Panc1 (cell line): Measurements from ENCODE around the gene GCKR. TPM values are rescaled to one million over a fixed set of nuclear protein-coding genes. Genes with fewer than 3 reads are reported as not detected.

Source experiments
- ATAC-seq: fragments of 200-7000 bp; cut with Tn5 transposase; 2 replicates; pipeline ENCODE4 v1.9.1; 2020; ENCODE audit warnings: mild to moderate bottlenecking, moderate library complexity
- BruUV-seq: library from RNA; stranded (reverse); fragments of 400-500 nt; replicated peaks from 2 replicates; lab custom pipeline; 2021; lab: Mats Ljungman, UMichigan
- CTCF ChIA-PET: fragments of 300-600 bp; sonication (Branson Sonifier 250); formaldehyde crosslinking; loops from one replicate; lab custom pipeline; 2022; ENCODE audit warnings: antibody characterized with exemption; lab: Charles Lee
- POLR2A ChIA-PET: fragments of 300-600 bp; sonication (Branson Sonifier 250); formaldehyde crosslinking; loops from one replicate; lab custom pipeline; 2022; ENCODE audit warnings: antibody characterized with exemption; lab: Charles Lee
- DNase-seq: peaks from one replicate; pipeline ENCODE4 v3.0.0-alpha.2; 2010; ENCODE audit warnings: low read depth, low spot score
- H3K27ac ChIP-seq: 2 replicates; pipeline ENCODE4 v1.5.1; 2011; ENCODE audit warnings: mild to moderate bottlenecking, low read length, inconsistent platforms
- H3K27me3 ChIP-seq: fragments of 200-500 bp; sonication (Bioruptor generic); 2 replicates; pipeline ENCODE4 v1.6.0; 2014; ENCODE audit warnings: low read length, inconsistent platforms; ENCODE audit not compliant: control insufficient read depth, insufficient read depth
- H3K36me3 ChIP-seq: fragments of 200-500 bp; sonication (Bioruptor generic); 2 replicates; pipeline ENCODE4 v1.5.1; 2014; ENCODE audit warnings: inconsistent platforms, mild to moderate bottlenecking, low read length, moderate library complexity; ENCODE audit not compliant: control insufficient read depth, insufficient read depth
- H3K4me1 ChIP-seq: 2 replicates; pipeline ENCODE4 v1.5.1; 2011; ENCODE audit warnings: inconsistent platforms, mild to moderate bottlenecking, low read length, moderate library complexity; ENCODE audit not compliant: control insufficient read depth, insufficient read depth
- H3K4me3 ChIP-seq, 2 experiments: 2 replicates each; pipeline ENCODE4 v1.5.1; 2011 to 2012; ENCODE audit warnings: low read depth in 2 of 2, low read length in 2 of 2, mild to moderate bottlenecking in 2 of 2, inconsistent platforms in 1 of 2, moderate library complexity in 1 of 2
- H3K9me3 ChIP-seq: fragments of 200-500 bp; sonication (Bioruptor generic); 2 replicates; pipeline ENCODE4 v1.5.1; 2014; ENCODE audit warnings: low read depth, mild to moderate bottlenecking, inconsistent platforms, low read length, moderate library complexity; ENCODE audit not compliant: control insufficient read depth, insufficient read depth
- CTCF ChIP-seq: fragments of 450-650 bp; IDR thresholded peaks from 2 replicates; pipeline ENCODE4 v1.5.1; 2017; ENCODE audit warnings: mild to moderate bottlenecking
- POLR2AphosphoS5 ChIP-seq: IDR thresholded peaks from 2 replicates; pipeline ENCODE4 v1.6.1; 2012; ENCODE audit warnings: mild to moderate bottlenecking, low read depth, low read length, moderate library complexity
- SIN3A ChIP-seq: IDR thresholded peaks from 2 replicates; pipeline ENCODE4 v1.6.1; 2012; ENCODE audit warnings: low read depth, mild to moderate bottlenecking, low read length, moderate library complexity, borderline replicate concordance; ENCODE audit not compliant: insufficient read depth
- TCF7L2 ChIP-seq: IDR thresholded peaks from 2 replicates; pipeline ENCODE4 v1.6.1; 2011; ENCODE audit warnings: mild to moderate bottlenecking, low read depth, low read length, inconsistent platforms
- in situ Hi-C: cut with HindIII; loops from 2 replicates; pipeline ENCODE4 v1.10.0; 2016; ENCODE audit warnings: low sequenced_read_pairs, low pct_unique_long_range_greater_than_20kb
- intact Hi-C: fragments of 100-400 bp; cut with micrococcal nuclease; formaldehyde crosslinking; loops from one replicate; pipeline ENCODE4 v1.10.0; 2022; ENCODE audit not compliant: unreplicated experiment
- total RNA-seq: library from RNA; stranded (reverse); gene quantifications from one replicate; pipeline ENCODE4 v1.2.1, GENCODE V29; 2021; ENCODE audit not compliant: unreplicated experiment
- TF ChIP-seq, protein P1 (sequence below), 2 experiments: IDR thresholded peaks; 2 replicates each; pipeline ENCODE4 v1.6.1; 2011 to 2012; ENCODE audit warnings: low read depth in 2 of 2, control low read depth in 1 of 2, low read length in 1 of 2, mild to moderate bottlenecking in 1 of 2, moderate library complexity in 1 of 2; ENCODE audit not compliant: insufficient read depth in 1 of 2

The GCKR gene
- total RNA-seq, 1 experiment from 2014 or later, result 0.33 TPM

DNA sequence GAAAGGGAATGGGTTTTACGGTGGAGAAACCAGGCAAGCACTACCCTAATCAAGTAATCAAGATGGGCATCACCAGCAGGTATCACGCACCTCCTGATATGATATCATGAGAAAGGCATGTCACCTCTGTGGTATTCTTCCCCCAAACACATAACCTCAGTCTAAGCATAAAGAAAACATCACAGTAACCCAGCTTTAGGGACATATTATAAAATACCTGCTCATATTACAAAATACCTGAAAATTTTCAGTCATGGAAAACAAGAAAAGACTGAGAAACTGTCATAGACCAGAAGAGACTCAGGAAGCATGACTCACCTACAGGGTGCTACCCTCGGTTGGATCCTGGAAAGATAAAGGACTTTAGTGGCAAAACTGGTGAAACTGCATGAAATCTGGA lies 30.5 kb downstream of the GCKR start:
- in situ Hi-C loops, result no loop called here
- intact Hi-C loops, result no loop called here
- TF ChIP-seq, protein P1, sequence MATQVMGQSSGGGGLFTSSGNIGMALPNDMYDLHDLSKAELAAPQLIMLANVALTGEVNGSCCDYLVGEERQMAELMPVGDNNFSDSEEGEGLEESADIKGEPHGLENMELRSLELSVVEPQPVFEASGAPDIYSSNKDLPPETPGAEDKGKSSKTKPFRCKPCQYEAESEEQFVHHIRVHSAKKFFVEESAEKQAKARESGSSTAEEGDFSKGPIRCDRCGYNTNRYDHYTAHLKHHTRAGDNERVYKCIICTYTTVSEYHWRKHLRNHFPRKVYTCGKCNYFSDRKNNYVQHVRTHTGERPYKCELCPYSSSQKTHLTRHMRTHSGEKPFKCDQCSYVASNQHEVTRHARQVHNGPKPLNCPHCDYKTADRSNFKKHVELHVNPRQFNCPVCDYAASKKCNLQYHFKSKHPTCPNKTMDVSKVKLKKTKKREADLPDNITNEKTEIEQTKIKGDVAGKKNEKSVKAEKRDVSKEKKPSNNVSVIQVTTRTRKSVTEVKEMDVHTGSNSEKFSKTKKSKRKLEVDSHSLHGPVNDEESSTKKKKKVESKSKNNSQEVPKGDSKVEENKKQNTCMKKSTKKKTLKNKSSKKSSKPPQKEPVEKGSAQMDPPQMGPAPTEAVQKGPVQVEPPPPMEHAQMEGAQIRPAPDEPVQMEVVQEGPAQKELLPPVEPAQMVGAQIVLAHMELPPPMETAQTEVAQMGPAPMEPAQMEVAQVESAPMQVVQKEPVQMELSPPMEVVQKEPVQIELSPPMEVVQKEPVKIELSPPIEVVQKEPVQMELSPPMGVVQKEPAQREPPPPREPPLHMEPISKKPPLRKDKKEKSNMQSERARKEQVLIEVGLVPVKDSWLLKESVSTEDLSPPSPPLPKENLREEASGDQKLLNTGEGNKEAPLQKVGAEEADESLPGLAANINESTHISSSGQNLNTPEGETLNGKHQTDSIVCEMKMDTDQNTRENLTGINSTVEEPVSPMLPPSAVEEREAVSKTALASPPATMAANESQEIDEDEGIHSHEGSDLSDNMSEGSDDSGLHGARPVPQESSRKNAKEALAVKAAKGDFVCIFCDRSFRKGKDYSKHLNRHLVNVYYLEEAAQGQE (IDR thresholded peaks at IDR 0.05; ENCODE audit: insufficient read depth in 1 of 2, low read depth in 2 of 2, low read length in 1 of 2), result no peak
- TF ChIP-seq CTCF (no peak), SIN3A (no peak), POLR2AphosphoS5 (no peak), TCF7L2 (no peak)
- ChIA-PET POLR2A (no interaction called here), CTCF (no interaction called here)
- no peaks in the 10 kb centered on the region for H3K4me1 ChIP-seq
- no peaks in the 10 kb centered on the region for H3K36me3 ChIP-seq
- ATAC-seq, result no peak
- no TSS peak for BruUV-seq
- H3K27me3 ChIP-seq, result no peaks in the 10 kb centered on the region
- H3K4me3 ChIP-seq, result no peak overlapping the region
- H3K9me3 ChIP-seq, result no peaks in the 10 kb centered on the region
- H3K27ac ChIP-seq, result no peak overlapping the region
- DNase-seq, result no peak

- Histone ChIP-seq H3K4me1 (no peaks in the 10 kb centered on the region), H3K4me3 (no peak overlapping the region), H3K27me3 (peaks cover 5% of the 10 kb centered on the region), H3K9me3 (no peaks in the 10 kb centered on the region), H3K27ac (no peak overlapping the region), H3K36me3 (no peaks in the 10 kb centered on the region)
- TF ChIP-seq CTCF, result no peak
- TF ChIP-seq, protein P1 (IDR thresholded peaks at IDR 0.05; ENCODE audit: insufficient read depth in 1 of 2, low read depth in 2 of 2, low read length in 1 of 2), result no peak
- no peak for TF ChIP-seq POLR2AphosphoS5
- no peak for TF ChIP-seq SIN3A
- TF ChIP-seq TCF7L2, result no peak
- ATAC-seq (no peak), DNase-seq (no peak)
- POLR2A ChIA-PET, result no interaction called here
- intact Hi-C loops, result no loop called here
- in situ Hi-C loops, result no loop called here
- CTCF ChIA-PET, result no interaction called here
- no TSS peak for BruUV-seq
Measured at GRCh38 chr2:27531983-27532382, 35.3 kb downstream of the GCKR start.
